Stimulated activated memory B cell treated with anti-CD40 and anti-IgM and Interleukin-4, amounts not matched to agents 10 μg/mL and 1 μg/mL and 100 μg/mL, for 72 hours (primary cell): Measurements from ENCODE around the gene BAZ1A.
"Not testable (repeated sequence)": the region's sequence is repeated elsewhere in the genome, so short reads cannot be mapped to it uniquely, and the experiment has no call there.

Experiments used
- ATAC-seq: fragments of 150-1000 bp; cut with Tn5 transposase; 2 replicates; pipeline ENCODE4 v1.10.0; 2021
- H3K27ac Mint-ChIP-seq: one replicate; pipeline ENCODE4 v1.8.0; 2022; ENCODE audit warnings: mild to moderate bottlenecking, mixed read lengths
- H3K27me3 Mint-ChIP-seq: one replicate; pipeline ENCODE4 v1.8.0; 2022; ENCODE audit warnings: mixed read lengths
- H3K36me3 Mint-ChIP-seq: one replicate; pipeline ENCODE4 v1.8.0; 2022; ENCODE audit warnings: mixed read lengths
- H3K4me1 Mint-ChIP-seq: one replicate; pipeline ENCODE4 v1.8.0; 2022; ENCODE audit warnings: mixed read lengths
- H3K4me3 Mint-ChIP-seq: one replicate; pipeline ENCODE4 v1.8.0; 2022; ENCODE audit warnings: mild to moderate bottlenecking, moderate library complexity, mixed read lengths
- H3K9me3 Mint-ChIP-seq: one replicate; pipeline ENCODE4 v1.8.0; 2022; ENCODE audit warnings: mixed read lengths

Gene BAZ1A

GRCh38 chr14:34780646-34781045, 94.5 kb downstream of the BAZ1A start:
- no peaks in the 10 kb centered on the region for H3K27me3 Mint-ChIP-seq
- no peaks in the 10 kb centered on the region for H3K9me3 Mint-ChIP-seq
- H3K27ac Mint-ChIP-seq = peak overlapping the region; percentile 3
- no peak for ATAC-seq
- peaks cover 66% of the 10 kb centered on the region for H3K36me3 Mint-ChIP-seq
- no peak overlapping the region for H3K4me3 Mint-ChIP-seq
- H3K4me1 Mint-ChIP-seq = peaks cover 12% of the 10 kb centered on the region

- peaks cover 60% of the 10 kb centered on the region for H3K36me3 Mint-ChIP-seq
- no peaks in the 10 kb centered on the region for H3K9me3 Mint-ChIP-seq
- peaks cover 7% of the 10 kb centered on the region for H3K4me1 Mint-ChIP-seq
- H3K27ac Mint-ChIP-seq = no peak overlapping the region
- ATAC-seq = no peak
- no peaks in the 10 kb centered on the region for H3K27me3 Mint-ChIP-seq
- no peak overlapping the region for H3K4me3 Mint-ChIP-seq
Measured at GRCh38 chr14:34778744-34779143, 96.4 kb downstream of the BAZ1A start.

- Mint-ChIP-seq H3K27me3 (no peaks in the 10 kb centered on the region), H3K4me1 (peaks cover 7% of the 10 kb centered on the region), H3K9me3 (no peaks in the 10 kb centered on the region), H3K36me3 (peaks cover 54% of the 10 kb centered on the region), H3K4me3 (no peak overlapping the region), H3K27ac (no peak overlapping the region)
- no peak for ATAC-seq
Measured at GRCh38 chr14:34776611-34777010, 98.5 kb downstream of the BAZ1A start.

- ATAC-seq = no peak
- Mint-ChIP-seq H3K27ac (no peak overlapping the region), H3K27me3 (no peaks in the 10 kb centered on the region), H3K36me3 (peaks cover 50% of the 10 kb centered on the region), H3K4me3 (no peak overlapping the region), H3K9me3 (no peaks in the 10 kb centered on the region), H3K4me1 (no peaks in the 10 kb centered on the region)
Measured at GRCh38 chr14:34775922-34776321, 99.2 kb downstream of the BAZ1A start.

- no peaks in the 10 kb centered on the region for H3K9me3 Mint-ChIP-seq
- no peak for ATAC-seq
- peaks cover 44% of the 10 kb centered on the region for H3K36me3 Mint-ChIP-seq
- no peaks in the 10 kb centered on the region for H3K27me3 Mint-ChIP-seq
- no peaks in the 10 kb centered on the region for H3K4me1 Mint-ChIP-seq
- H3K4me3 Mint-ChIP-seq = no peak overlapping the region
- H3K27ac Mint-ChIP-seq = no peak overlapping the region
Measured at GRCh38 chr14:34775342-34775741, 99.8 kb downstream of the BAZ1A start.

- no peak for ATAC-seq
- no peaks in the 10 kb centered on the region for H3K27me3 Mint-ChIP-seq
- no peaks in the 10 kb centered on the region for H3K9me3 Mint-ChIP-seq
- peaks cover 5% of the 10 kb centered on the region for H3K4me1 Mint-ChIP-seq
- H3K27ac Mint-ChIP-seq = no peak overlapping the region
- peaks cover 45% of the 10 kb centered on the region for H3K36me3 Mint-ChIP-seq
- no peak overlapping the region for H3K4me3 Mint-ChIP-seq
Measured at GRCh38 chr14:34770901-34771300, 104.3 kb downstream of the BAZ1A start.

- peak overlapping the region; percentile 68 for H3K27ac Mint-ChIP-seq
- peaks cover 50% of the 10 kb centered on the region for H3K36me3 Mint-ChIP-seq
- no peaks in the 10 kb centered on the region for H3K27me3 Mint-ChIP-seq
- H3K4me3 Mint-ChIP-seq = no peak overlapping the region
- no peaks in the 10 kb centered on the region for H3K9me3 Mint-ChIP-seq
- peaks cover 5% of the 10 kb centered on the region for H3K4me1 Mint-ChIP-seq
- ATAC-seq = no peak
Measured at GRCh38 chr14:34766606-34767005, 108.6 kb downstream of the BAZ1A start.

- Mint-ChIP-seq H3K27ac (peak overlapping the region; percentile 35), H3K4me3 (no peak overlapping the region), H3K4me1 (peaks cover 5% of the 10 kb centered on the region), H3K36me3 (peaks cover 47% of the 10 kb centered on the region), H3K27me3 (no peaks in the 10 kb centered on the region), H3K9me3 (no peaks in the 10 kb centered on the region)
- no peak for ATAC-seq
Measured at GRCh38 chr14:34766060-34766459, 109.1 kb downstream of the BAZ1A start.

- Mint-ChIP-seq H3K9me3 (no peaks in the 10 kb centered on the region), H3K36me3 (peaks cover 39% of the 10 kb centered on the region), H3K4me1 (no peaks in the 10 kb centered on the region), H3K27me3 (no peaks in the 10 kb centered on the region), H3K4me3 (no peak overlapping the region), H3K27ac (no peak overlapping the region)
- no peak for ATAC-seq
Measured at GRCh38 chr14:34755215-34755614, 119.9 kb downstream of the BAZ1A start.

GRCh38 chr14:34754687-34755086, 120.5 kb downstream of the BAZ1A start:
- H3K4me1 Mint-ChIP-seq = no peaks in the 10 kb centered on the region
- H3K36me3 Mint-ChIP-seq = peaks cover 34% of the 10 kb centered on the region
- no peaks in the 10 kb centered on the region for H3K27me3 Mint-ChIP-seq
- H3K27ac Mint-ChIP-seq = no peak overlapping the region
- no peak overlapping the region for H3K4me3 Mint-ChIP-seq
- no peaks in the 10 kb centered on the region for H3K9me3 Mint-ChIP-seq
- no peak for ATAC-seq

GRCh38 chr14:34750670-34751069, 124.5 kb downstream of the BAZ1A start:
- Mint-ChIP-seq H3K36me3 (peaks cover 19% of the 10 kb centered on the region), H3K27ac (no peak overlapping the region), H3K4me3 (no peak overlapping the region)

GRCh38 chr14:34750233-34750632, 124.9 kb downstream of the BAZ1A start:
- H3K9me3 Mint-ChIP-seq = no peaks in the 10 kb centered on the region
- H3K4me1 Mint-ChIP-seq = no peaks in the 10 kb centered on the region
- no peak overlapping the region for H3K27ac Mint-ChIP-seq
- ATAC-seq = no peak
- no peak overlapping the region for H3K4me3 Mint-ChIP-seq
- peaks cover 15% of the 10 kb centered on the region for H3K36me3 Mint-ChIP-seq
- no peaks in the 10 kb centered on the region for H3K27me3 Mint-ChIP-seq

More at GRCh38 chr14:34750670-34751069, 124.5 kb downstream of the BAZ1A start:
- H3K4me1 Mint-ChIP-seq = no peaks in the 10 kb centered on the region
- H3K27me3 Mint-ChIP-seq = no peaks in the 10 kb centered on the region
- no peak for ATAC-seq
- H3K9me3 Mint-ChIP-seq = no peaks in the 10 kb centered on the region

GRCh38 chr14:34749408-34749807, 125.8 kb downstream of the BAZ1A start:
- ATAC-seq = no peak
- Mint-ChIP-seq H3K9me3 (no peaks in the 10 kb centered on the region), H3K4me3 (no peak overlapping the region), H3K4me1 (no peaks in the 10 kb centered on the region), H3K36me3 (peaks cover 8% of the 10 kb centered on the region), H3K27ac (no peak overlapping the region), H3K27me3 (no peaks in the 10 kb centered on the region)

GRCh38 chr14:34742270-34743115, 132.7 kb downstream of the BAZ1A start:
- H3K36me3 Mint-ChIP-seq = no peaks in the 10 kb centered on the region
- no peak overlapping the region for H3K27ac Mint-ChIP-seq
- no peaks in the 10 kb centered on the region for H3K27me3 Mint-ChIP-seq
- H3K4me3 Mint-ChIP-seq = no peak overlapping the region
- ATAC-seq = no peak
- peaks cover 3% of the 10 kb centered on the region for H3K9me3 Mint-ChIP-seq
- H3K4me1 Mint-ChIP-seq = no peaks in the 10 kb centered on the region

- H3K27me3 Mint-ChIP-seq = no peaks in the 10 kb centered on the region
- no peaks in the 10 kb centered on the region for H3K36me3 Mint-ChIP-seq
- H3K4me3 Mint-ChIP-seq = no peak overlapping the region
- no peak for ATAC-seq
- peaks cover 3% of the 10 kb centered on the region for H3K9me3 Mint-ChIP-seq
- no peak overlapping the region for H3K27ac Mint-ChIP-seq
- no peaks in the 10 kb centered on the region for H3K4me1 Mint-ChIP-seq
Measured at GRCh38 chr14:34741840-34742239, 133.3 kb downstream of the BAZ1A start.

- not testable (repeated sequence) for H3K27ac Mint-ChIP-seq, H3K4me3 Mint-ChIP-seq, H3K4me1 Mint-ChIP-seq, ATAC-seq, H3K36me3 Mint-ChIP-seq, H3K9me3 Mint-ChIP-seq, H3K27me3 Mint-ChIP-seq
Measured at GRCh38 chr14:34740139-34740538, 135.0 kb downstream of the BAZ1A start.
